Heart left ventricle (tissue), 16 donors: ENCODE results near the gene FAM216A. TPM values are rescaled to one million over a fixed set of nuclear protein-coding genes. Genes with fewer than 3 reads are reported as not detected.

ENCODE experiments used
- ATAC-seq, 4 donors: fragments of 200-7000 bp; cut with Tn5 transposase; one replicate each; pipeline ENCODE4 v1.9.1; 2020 to 2022; ENCODE audit warnings: moderate library complexity in 4 of 4, mild to moderate bottlenecking in 3 of 4, moderate number of reproducible peaks in 1 of 4
- DNase-seq, 5 donors: peaks; one replicate each; pipeline ENCODE4 v3.0.0-alpha.2; 2020
- H3K27ac ChIP-seq, 12 donors: fragments of 200-600 bp; sonication (generic) in 4 of 12; one replicate each; pipeline versions ENCODE4 v1.5.0 to v1.8.0; 2016 to 2022; ENCODE audit warnings: mild to moderate bottlenecking in 2 of 12
- H3K27me3 ChIP-seq, 9 donors: fragments of 200-600 bp; sonication (generic) in 2 of 9; one replicate each; pipeline versions ENCODE4 v1.5.1 to v1.8.0; 2016 to 2022; ENCODE audit warnings: mild to moderate bottlenecking in 3 of 9
- H3K36me3 ChIP-seq, 9 donors: fragments of 200-600 bp; sonication (generic) in 2 of 9; one replicate each; pipeline versions ENCODE4 v1.5.0 to v1.8.0; 2018 to 2022; ENCODE audit warnings: mild to moderate bottlenecking in 2 of 9
- H3K4me1 ChIP-seq, 12 donors: fragments of 200-600 bp; sonication (generic) in 4 of 12; one replicate each; pipeline versions ENCODE4 v1.5.0 to v1.8.0; 2016 to 2022; ENCODE audit warnings: mild to moderate bottlenecking in 3 of 12
- H3K4me3 ChIP-seq, 12 donors: fragments of 200-600 bp; sonication (generic) in 4 of 12; one replicate each; pipeline versions ENCODE4 v1.5.0 to v1.8.0; 2017 to 2022; ENCODE audit warnings: mild to moderate bottlenecking in 9 of 12, moderate library complexity in 4 of 12
- H3K9me3 ChIP-seq, 12 donors: fragments of 200-600 bp; sonication (generic) in 4 of 12; one replicate each; pipeline versions ENCODE4 v1.5.0 to v1.8.0; 2016 to 2022; ENCODE audit warnings: mild to moderate bottlenecking in 1 of 12
- POLR2A ChIP-seq, 2 donors: fragments of 450-650 bp; IDR thresholded peaks; one replicate each; pipeline ENCODE4 v1.6.1; 2017; ENCODE audit warnings: antibody characterized with exemption in 2 of 2, mild to moderate bottlenecking in 2 of 2, moderate library complexity in 2 of 2
- WGBS, 4 donors: extraction: QIAGEN DNeasy Blood & Tissue Kit in 2 of 4; methylation state at CpG; one replicate each; pipeline versions ENCODE4 v1.1.5 to v1.1.7; 2013 to 2018; 5-methylcytosine and 5-hydroxymethylcytosine counted together
- intact Hi-C, 10 donors: fragments of 100-400 bp; cut with DNase I; formaldehyde crosslinking; loops; one replicate each; pipeline versions ENCODE4 v1.11.1 to v1.14.2; 2022
- polyA plus RNA-seq, 2 donors: library from polyadenylated mRNA; stranded (reverse); fragments of 200-250 nt; gene quantifications; one replicate each; pipeline ENCODE4 v1.2.3, GENCODE V29; 2013
- total RNA-seq, 9 donors: library from RNA; depleted of rRNA in 2 of 9; stranded (reverse); fragments of >200 nt in 2 of 9; fragmentation: NEBNext Ultra II Directional in 3 of 9; extraction: Animal tissue kit (Norgen Biotek cat#: 25700) in 3 of 9; gene quantifications; one replicate each; pipeline versions ENCODE4 v1.1.0 to v1.2.4, GENCODE V29; 2016 to 2023
- TF ChIP-seq, protein P1 (sequence below), 12 donors: fragments of 200-600 bp; sonication (generic) in 4 of 12; IDR thresholded peaks; one replicate each; pipeline versions ENCODE4 v1.5.0 to v1.8.0; 2018 to 2022; ENCODE audit warnings: antibody characterized with exemption in 12 of 12, mild to moderate bottlenecking in 5 of 12
- donor health status: ischemic (EF 13 %, LVEDD 7.1; RV severe dilation, severe dysfunction).
- donor health status: healthy with polysubstance abuse.
- donor health status: DM: no; HTN: yes; CAD: no.
- donor health status: DM: no; HTN: no; CAD: no.
- donor health status: ischemic (EF 25% LVEDD 6.9; RV normal size, moderate dysfunction).
- donor health status: ischemic (EF 25% LVEDD 5.7; RV mildly dilated, moderate dysfunction).
- donor health status: healthy.
- donor health status: DM: yes; HTN: yes; CAD: no.
- donor health status: ischemic (EF 35%, LVEDD 5.7; RV mildly dilated, moderate dysfunction).
- donor health status: nonischemic (EF 11% LVEDD 7.7; RV severe dilation, severe dysfunction).
- donor health status: DM: yes; HTN: yes; CAD: no.
- donor health status: PGD.
- donor health status: ischemic (EF 29% LVEDD 5.4; RV normal size, mild dysfunction).
- donor health status: nonischemic (EF 23%, LVEDD 6.1; RV moderate dilation, normal function).

Gene FAM216A
- total and polyA plus RNA-seq, 11 donors: 3.6 to 29.3 (median 5.8) TPM

- H3K27ac ChIP-seq: peak overlapping the region; percentile 68 to 95 (median 84)
- H3K27me3 ChIP-seq: no peaks in the 10 kb centered on the region
- no peak overlapping the region for H3K4me3 ChIP-seq
- TF ChIP-seq, protein P1, sequence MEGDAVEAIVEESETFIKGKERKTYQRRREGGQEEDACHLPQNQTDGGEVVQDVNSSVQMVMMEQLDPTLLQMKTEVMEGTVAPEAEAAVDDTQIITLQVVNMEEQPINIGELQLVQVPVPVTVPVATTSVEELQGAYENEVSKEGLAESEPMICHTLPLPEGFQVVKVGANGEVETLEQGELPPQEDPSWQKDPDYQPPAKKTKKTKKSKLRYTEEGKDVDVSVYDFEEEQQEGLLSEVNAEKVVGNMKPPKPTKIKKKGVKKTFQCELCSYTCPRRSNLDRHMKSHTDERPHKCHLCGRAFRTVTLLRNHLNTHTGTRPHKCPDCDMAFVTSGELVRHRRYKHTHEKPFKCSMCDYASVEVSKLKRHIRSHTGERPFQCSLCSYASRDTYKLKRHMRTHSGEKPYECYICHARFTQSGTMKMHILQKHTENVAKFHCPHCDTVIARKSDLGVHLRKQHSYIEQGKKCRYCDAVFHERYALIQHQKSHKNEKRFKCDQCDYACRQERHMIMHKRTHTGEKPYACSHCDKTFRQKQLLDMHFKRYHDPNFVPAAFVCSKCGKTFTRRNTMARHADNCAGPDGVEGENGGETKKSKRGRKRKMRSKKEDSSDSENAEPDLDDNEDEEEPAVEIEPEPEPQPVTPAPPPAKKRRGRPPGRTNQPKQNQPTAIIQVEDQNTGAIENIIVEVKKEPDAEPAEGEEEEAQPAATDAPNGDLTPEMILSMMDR (IDR thresholded peaks at IDR 0.05): no peak
- no peak for TF ChIP-seq POLR2A (IDR thresholded peaks at IDR 0.05)
- peaks cover 0 to 79% (median 19%) of the 10 kb centered on the region in 12 donors for H3K4me1 ChIP-seq
- DNase-seq (no peak), ATAC-seq (peak in 1 of 4 donors; percentile 2)
- H3K36me3 ChIP-seq: peaks cover 0 to 74% (median 46%) of the 10 kb centered on the region in 9 donors
- H3K9me3 ChIP-seq: no peaks in the 10 kb centered on the region
- intact Hi-C loops: loop anchor here in 4 of 10 donors (5.0 to 10.0 kb wide), 3 partner anchors 45 to 50 kb away; partner anchors contain the start of gene PPTC7 (in 3 of the 4)
- 63 to 66% (median 63%) methylated on average over 4 of the region's 4 CpGs for WGBS, 4 donors
These were observed 68.4 kb downstream of the FAM216A start for GRCh38 chr12:110536834-110537604.

- TF ChIP-seq POLR2A (IDR thresholded peaks at IDR 0.05): no peak
- TF ChIP-seq, protein P1 (IDR thresholded peaks at IDR 0.05): no peak
- Histone ChIP-seq H3K4me3 (no peak overlapping the region), H3K27me3 (no peaks in the 10 kb centered on the region), H3K27ac (peak overlapping the region; percentile 68 to 95 (median 84)), H3K36me3 (peaks cover 0 to 76% (median 46%) of the 10 kb centered on the region in 9 donors), H3K4me1 (peaks cover 3 to 77% (median 24%) of the 10 kb centered on the region in 12 donors), H3K9me3 (no peaks in the 10 kb centered on the region)
- 47 to 72% (median 55%) methylated on average over 9 of the region's 9 CpGs for WGBS, 4 donors
- ATAC-seq (peak; percentile 83 to 92 (median 85)), DNase-seq (peak; percentile 51 to 86 (median 69))
- intact Hi-C loops: loop anchor here in 4 of 10 donors (5.0 to 10.0 kb wide), 3 partner anchors 44 to 49 kb away; partner anchors contain the start of gene PPTC7 (in 3 of the 4)
These were observed 69.2 kb downstream of the FAM216A start for GRCh38 chr12:110537605-110538409.

GRCh38 chr12:110538869-110539622 is 70.4 kb downstream of the FAM216A start:
- Histone ChIP-seq H3K4me3 (no peak overlapping the region), H3K4me1 (peaks cover 10 to 77% (median 35%) of the 10 kb centered on the region in 12 donors), H3K36me3 (peaks cover 0 to 71% (median 46%) of the 10 kb centered on the region in 9 donors), H3K27ac (peak overlapping the region; percentile 68 to 95 (median 84)), H3K27me3 (no peaks in the 10 kb centered on the region), H3K9me3 (no peaks in the 10 kb centered on the region)
- 81 to 84% (median 83%) methylated on average over 5 of the region's 5 CpGs for WGBS, 4 donors
- peak in 1 of 4 donors; percentile 30 for ATAC-seq
- intact Hi-C loops: loop anchor here in 4 of 10 donors (5.0 to 10.0 kb wide), 3 partner anchors 43 to 48 kb away; partner anchors contain the start of gene PPTC7 (in 3 of the 4)
- peak in 1 of 5 donors; percentile 40 for DNase-seq
- no peak for TF ChIP-seq POLR2A (IDR thresholded peaks at IDR 0.05)
- TF ChIP-seq, protein P1 (IDR thresholded peaks at IDR 0.05): no peak

Other genes starting within 250 kb of the FAM216A start
- gene ATP2A2, start 187.6 kb upstream of the FAM216A start, total RNA-seq: 1,000 to 10,000 TPM; 1,194 to 2,963 (median 1,871) TPM
- 1,000 to 10,000 TPM in 1 of 2 donors, 100 to 1,000 TPM in 1; 494 to 1,113 TPM for gene ATP2A2, start 187.6 kb upstream of the FAM216A start, polyA plus RNA-seq
- gene ANAPC7, start 65.1 kb upstream of the FAM216A start, total RNA-seq: 10 to 100 TPM; 26.5 to 41.3 (median 33.0) TPM
- gene ANAPC7, start 65.1 kb upstream of the FAM216A start, polyA plus RNA-seq: 10 to 100 TPM; 35.4 to 36.7 TPM
- gene ARPC3, start 18.5 kb upstream of the FAM216A start, total RNA-seq: 100 to 1,000 TPM in 5 of 9 donors, 10 to 100 TPM in 4; 77.2 to 251 (median 108) TPM
- gene ARPC3, start 18.5 kb upstream of the FAM216A start, polyA plus RNA-seq: 100 to 1,000 TPM; 176 to 202 TPM
- gene GPN3, start 588 bp upstream of the FAM216A start, total RNA-seq: 10 to 100 TPM; 14.5 to 37.0 (median 28.4) TPM
- gene GPN3, start 588 bp upstream of the FAM216A start, polyA plus RNA-seq: 10 to 100 TPM; 16.1 to 62.2 TPM
- gene VPS29, start 33.3 kb downstream of the FAM216A start, total RNA-seq: 100 to 1,000 TPM in 3 of 9 donors, 10 to 100 TPM in 6; 66.7 to 149 (median 89.5) TPM
- gene VPS29, start 33.3 kb downstream of the FAM216A start, polyA plus RNA-seq: 100 to 1,000 TPM; 107 to 191 TPM
- 1 to 10 TPM in 5 of 9 donors, under 1 TPM in 2, not detected in 2; 0.67 to 4.8 (median 2.4) TPM for gene RAD9B, start 33.5 kb downstream of the FAM216A start, total RNA-seq
- gene RAD9B, start 33.5 kb downstream of the FAM216A start, polyA plus RNA-seq: 10 to 100 TPM in 1 of 2 donors, under 1 TPM in 1; 0.34 to 12.0 TPM
- gene PPTC7, start 114.5 kb downstream of the FAM216A start, total RNA-seq: 100 to 1,000 TPM in 1 of 9 donors, 10 to 100 TPM in 8; 47.5 to 113 (median 72.7) TPM
- gene PPTC7, start 114.5 kb downstream of the FAM216A start, polyA plus RNA-seq: 10 to 100 TPM; 26.6 to 53.1 TPM
- 10 to 100 TPM; 17.3 to 27.7 (median 20.2) TPM for gene TCTN1, start 145.3 kb downstream of the FAM216A start, total RNA-seq
- gene TCTN1, start 145.3 kb downstream of the FAM216A start, polyA plus RNA-seq: 10 to 100 TPM; 12.6 to 18.5 TPM
- gene HVCN1, start 220.3 kb downstream of the FAM216A start, total RNA-seq: 10 to 100 TPM in 6 of 9 donors, 1 to 10 TPM in 3; 4.1 to 55.3 (median 11.8) TPM
- 10 to 100 TPM in 1 of 2 donors, 1 to 10 TPM in 1; 9.5 to 13.6 TPM for gene HVCN1, start 220.3 kb downstream of the FAM216A start, polyA plus RNA-seq